Pancreas (tissue), 10 donors: ENCODE data around the gene TNRC18. TPM values are rescaled to one million over a fixed set of nuclear protein-coding genes. Genes with fewer than 3 reads are reported as not detected.

ENCODE experiments used
- ATAC-seq, 4 donors: fragments of 200-7000 bp; cut with Tn5 transposase; one replicate each; pipeline versions ENCODE4 v1.8.0 to v1.9.1; 2020; ENCODE audit warnings: mild to moderate bottlenecking in 4 of 4, moderate library complexity in 4 of 4
- DNase-seq, 6 donors: peaks; one replicate each; pipeline ENCODE4 v3.0.0-alpha.2; 2020
- FAIRE-seq: peaks from 2 replicates; lab custom pipeline; 2012; peaks lifted over from hg19 to GRCh38; lab: Jason Lieb, UNC
- H3K27ac ChIP-seq, 4 donors: fragments of 200-600 bp; sonication (generic); 1 replicate in 3 of 4; 2 replicates in 1 of 4; pipeline versions ENCODE4 v1.5.0 to v1.8.0; 2020
- H3K27me3 ChIP-seq, 4 donors: fragments of 200-600 bp; one replicate each; pipeline ENCODE4 v1.8.0; 2021
- H3K36me3 ChIP-seq, 3 donors: fragments of 200-600 bp; sonication (generic) in 1 of 3; one replicate each; pipeline versions ENCODE4 v1.5.0 to v1.8.0; 2020 to 2021
- H3K4me1 ChIP-seq, 3 donors: fragments of 200-600 bp; one replicate each; pipeline ENCODE4 v1.8.0; 2021
- H3K4me3 ChIP-seq, 4 donors: fragments of 200-600 bp; sonication (generic) in 2 of 4; one replicate each; pipeline versions ENCODE4 v1.5.0 to v1.8.0; 2020 to 2021
- H3K9me3 ChIP-seq, 4 donors: fragments of 200-600 bp; one replicate each; pipeline ENCODE4 v1.8.0; 2021
- CTCF ChIP-seq, 4 donors: fragments of 200-600 bp; sonication (generic) in 3 of 4; IDR thresholded peaks; one replicate each; pipeline versions ENCODE4 v1.5.0 to v1.8.0; 2021; ENCODE audit warnings: antibody characterized with exemption in 4 of 4
- WGBS, 2 donors: extraction: QIAGEN DNeasy Blood & Tissue Kit; methylation state at CpG; one replicate each; pipeline ENCODE4 v1.1.7; 2013; 5-methylcytosine and 5-hydroxymethylcytosine counted together
- intact Hi-C, 3 donors: fragments of 100-400 bp; cut with DNase I; formaldehyde crosslinking; loops; one replicate each; pipeline versions ENCODE4 v1.11.1 to v1.14.2; 2022
- polyA plus RNA-seq, 2 donors: library from polyadenylated mRNA; stranded (reverse); fragments of 200-250 nt; gene quantifications; one replicate each; pipeline ENCODE4 v1.2.3, GENCODE V29; 2013
- total RNA-seq, 6 donors: library from RNA; stranded (reverse); fragmentation: NEBNext Ultra II Directional in 4 of 6; extraction: Animal tissue kit (Norgen Biotek cat#: 25700) in 4 of 6; gene quantifications; one replicate each; pipeline versions ENCODE4 v1.2.1 to v1.2.4, GENCODE V29; 2021 to 2023
- donor health status: healthy with polysubstance abuse.
- donor health status: DM: no; HTN: no; CAD: no; lungs with moderate emphysema.
- donor health status: DM: no; HTN: no; CAD: no.
- donor health status: control.
- donor health status: control.
- donor health status: Bipolar disorder and iron deficiency.
- donor health status: DM: yes; HTN: yes; CAD: no.
- donor health status: DM: no; HTN: no; CAD: no.
- donor health status: DM: no; HTN: no; CAD: no.
- donor health status: DM: yes; HTN: yes; CAD: no.

TNRC18 gene
- total and polyA plus RNA-seq, 8 donors, result 30.1 to 80.6 (median 36.9) TPM

GRCh38 chr7:5381071-5381772 lies 42.4 kb downstream of the TNRC18 start:
- intact Hi-C loops, result no loop called here
- no peak for TF ChIP-seq CTCF (IDR thresholded peaks at IDR 0.05)
- no peak for DNase-seq
- no peak overlapping the region for H3K4me3 ChIP-seq
- WGBS, 2 donors, result 74% methylated on average over 10 to 11 of the region's 11 CpGs
- H3K36me3 ChIP-seq, result peaks cover 0 to 14% (median 9%) of the 10 kb centered on the region in 3 donors
- peaks cover 0 to 4% (median 0%) of the 10 kb centered on the region in 3 donors for H3K4me1 ChIP-seq
- no peak overlapping the region for H3K27ac ChIP-seq
- H3K9me3 ChIP-seq, result no peaks in the 10 kb centered on the region
- H3K27me3 ChIP-seq, result no peaks in the 10 kb centered on the region
- ATAC-seq, result no peak
- FAIRE-seq, result no peak

- no peaks in the 10 kb centered on the region for H3K9me3 ChIP-seq
- no peak overlapping the region for H3K4me3 ChIP-seq
- no peaks in the 10 kb centered on the region for H3K27me3 ChIP-seq
- 86 to 88% methylated on average over 19 to 20 of the region's 20 CpGs for WGBS, 2 donors
- DNase-seq (no peak), FAIRE-seq (no peak), ATAC-seq (no peak)
- peaks cover 0 to 4% (median 0%) of the 10 kb centered on the region in 3 donors for H3K4me1 ChIP-seq
- intact Hi-C loops, result no loop called here
- H3K27ac ChIP-seq, result no peak overlapping the region
- no peak for TF ChIP-seq CTCF (IDR thresholded peaks at IDR 0.05)
- peaks cover 0 to 21% (median 16%) of the 10 kb centered on the region in 3 donors for H3K36me3 ChIP-seq
Measured at GRCh38 chr7:5380350-5381070, 43.1 kb downstream of the TNRC18 start.

- peaks cover 0 to 28% (median 19%) of the 10 kb centered on the region in 3 donors for H3K36me3 ChIP-seq
- FAIRE-seq (no peak), ATAC-seq (no peak), DNase-seq (no peak)
- H3K4me3 ChIP-seq, result no peak overlapping the region
- intact Hi-C loops, result loop anchor here in 1 of 3 donors (10.0 kb wide), 1 partner anchor 75 kb away; no protein-coding TSS in a partner anchor
- no peaks in the 10 kb centered on the region for H3K9me3 ChIP-seq
- TF ChIP-seq CTCF (IDR thresholded peaks at IDR 0.05), result no peak
- H3K4me1 ChIP-seq, result peaks cover 0 to 4% (median 0%) of the 10 kb centered on the region in 3 donors
- H3K27me3 ChIP-seq, result no peaks in the 10 kb centered on the region
- no peak overlapping the region for H3K27ac ChIP-seq
- 74 to 84% methylated on average over 15 to 17 of the region's 17 CpGs for WGBS, 2 donors
Measured at GRCh38 chr7:5379546-5379945, 44.1 kb downstream of the TNRC18 start.

- FAIRE-seq (no peak), DNase-seq (no peak), ATAC-seq (no peak)
- Histone ChIP-seq H3K4me3 (no peak overlapping the region), H3K36me3 (peaks cover 0 to 39% (median 30%) of the 10 kb centered on the region in 3 donors), H3K9me3 (no peaks in the 10 kb centered on the region), H3K27me3 (no peaks in the 10 kb centered on the region), H3K27ac (no peak overlapping the region), H3K4me1 (peaks cover 0 to 4% (median 0%) of the 10 kb centered on the region in 3 donors)
- TF ChIP-seq CTCF (IDR thresholded peaks at IDR 0.05), result no peak
- intact Hi-C loops, result loop anchor here in 1 of 3 donors (10.0 kb wide), 1 partner anchor 77 kb away; no protein-coding TSS in a partner anchor
- 93 to 94% methylated on average over 14 to 16 of the region's 16 CpGs for WGBS, 2 donors
Measured at GRCh38 chr7:5377816-5378215, 45.8 kb downstream of the TNRC18 start.
